ENCODE results near the gene CUX1. TPM values are rescaled to one million over a fixed set of nuclear protein-coding genes. Genes with fewer than 3 reads are reported as not detected.

The CUX1 gene
- polyA plus RNA-seq, 1 experiment, result 29.7 TPM

GRCh38 chr7:102064361-102065025 lies 247.1 kb downstream of the CUX1 start:
- no peak for DNase-seq (ENCODE audit: low read depth, low spot score)
- H3K27ac ChIP-seq (ENCODE audit: low read depth, low read length), result peak overlapping the region; percentile 21
- CTCF ChIA-PET, result no interaction called here

GRCh38 chr7:102065226-102065625 lies 247.8 kb downstream of the CUX1 start:
- ChIA-PET CTCF (no interaction called here), POLR2A (no interaction called here)
- no peak for DNase-seq (ENCODE audit: low read depth, low spot score)
- no peaks in the 10 kb centered on the region for H3K27me3 ChIP-seq (ENCODE audit: control insufficient read depth, insufficient read depth, low read length)
- no peak for TF ChIP-seq CTCF (IDR thresholded peaks at IDR 0.05; ENCODE audit: low read depth, low read length)
- no peak overlapping the region for H3K4me3 ChIP-seq (ENCODE audit: low read depth, low read length)
- H3K27ac ChIP-seq (ENCODE audit: low read depth, low read length), result no peak overlapping the region
- no peaks in the 10 kb centered on the region for H3K9me3 ChIP-seq (ENCODE audit: control insufficient read depth, insufficient read depth, low read length)

More at GRCh38 chr7:102064361-102065025, 247.1 kb downstream of the CUX1 start:
- no peak for TF ChIP-seq CTCF (IDR thresholded peaks at IDR 0.05; ENCODE audit: low read depth, low read length)
- H3K9me3 ChIP-seq (ENCODE audit: control insufficient read depth, insufficient read depth, low read length), result no peaks in the 10 kb centered on the region
- H3K27me3 ChIP-seq (ENCODE audit: control insufficient read depth, insufficient read depth, low read length), result no peaks in the 10 kb centered on the region
- H3K4me3 ChIP-seq (ENCODE audit: low read depth, low read length), result no peak overlapping the region
- POLR2A ChIA-PET, result no interaction called here

- no peak for TF ChIP-seq CTCF (IDR thresholded peaks at IDR 0.05; ENCODE audit: low read depth, low read length)
- H3K9me3 ChIP-seq (ENCODE audit: control insufficient read depth, insufficient read depth, low read length), result peaks cover under 1% of the 10 kb centered on the region; the same call in 1 of the 2 replicates
- no peak for DNase-seq (ENCODE audit: low read depth, low spot score)
- no peaks in the 10 kb centered on the region for H3K27me3 ChIP-seq (ENCODE audit: control insufficient read depth, insufficient read depth, low read length)
- CTCF ChIA-PET, result no interaction called here
- H3K4me3 ChIP-seq (ENCODE audit: low read depth, low read length), result no peak overlapping the region
- POLR2A ChIA-PET, result no interaction called here
- no peak overlapping the region for H3K27ac ChIP-seq (ENCODE audit: low read depth, low read length)
Observed at GRCh38 chr7:102066476-102066875, 249.1 kb downstream of the CUX1 start.

GRCh38 chr7:102068846-102069245 lies 251.4 kb downstream of the CUX1 start:
- CTCF ChIA-PET, result no interaction called here
- no peaks in the 10 kb centered on the region for H3K27me3 ChIP-seq (ENCODE audit: control insufficient read depth, insufficient read depth, low read length)
- POLR2A ChIA-PET, result no interaction called here

More at GRCh38 chr7:102068846-102069245, 251.4 kb downstream of the CUX1 start:
- Histone ChIP-seq H3K4me3 (ENCODE audit: low read depth, low read length) (no peak overlapping the region), H3K9me3 (ENCODE audit: control insufficient read depth, insufficient read depth, low read length) (peaks cover 9% of the 10 kb centered on the region; the same call in 1 of the 2 replicates), H3K27ac (ENCODE audit: low read depth, low read length) (no peak overlapping the region)
- DNase-seq (ENCODE audit: low read depth, low spot score), result no peak
- TF ChIP-seq CTCF (IDR thresholded peaks at IDR 0.05; ENCODE audit: low read depth, low read length), result no peak

All from AG04450 (cell line).